Left lobe of liver (tissue), 2 donors: ENCODE data around the gene KIF26B. TPM values are rescaled to one million over a fixed set of nuclear protein-coding genes. Genes with fewer than 3 reads are reported as not detected.
"Not testable (repeated sequence)": the region's sequence is repeated elsewhere in the genome, so short reads cannot be mapped to it uniquely, and the experiment has no call there.

ENCODE experiments used
- ATAC-seq: fragments of 200-7000 bp; cut with Tn5 transposase; one replicate; pipeline ENCODE4 v1.9.1; 2020; ENCODE audit warnings: mild to moderate bottlenecking, moderate library complexity
- DNase-seq: peaks from one replicate; pipeline ENCODE4 v3.0.0-alpha.2; 2020; ENCODE audit warnings: low spot score
- total RNA-seq: library from RNA; stranded (reverse); gene quantifications from one replicate; pipeline ENCODE4 v1.2.1, GENCODE V29; 2021
- donor health status: DM: no; HTN: no; CAD: no; lungs with moderate emphysema.
- donor health status: DM: no; HTN: yes; CAD: no.

KIF26B gene
- 0.35 TPM for total RNA-seq

DNA sequence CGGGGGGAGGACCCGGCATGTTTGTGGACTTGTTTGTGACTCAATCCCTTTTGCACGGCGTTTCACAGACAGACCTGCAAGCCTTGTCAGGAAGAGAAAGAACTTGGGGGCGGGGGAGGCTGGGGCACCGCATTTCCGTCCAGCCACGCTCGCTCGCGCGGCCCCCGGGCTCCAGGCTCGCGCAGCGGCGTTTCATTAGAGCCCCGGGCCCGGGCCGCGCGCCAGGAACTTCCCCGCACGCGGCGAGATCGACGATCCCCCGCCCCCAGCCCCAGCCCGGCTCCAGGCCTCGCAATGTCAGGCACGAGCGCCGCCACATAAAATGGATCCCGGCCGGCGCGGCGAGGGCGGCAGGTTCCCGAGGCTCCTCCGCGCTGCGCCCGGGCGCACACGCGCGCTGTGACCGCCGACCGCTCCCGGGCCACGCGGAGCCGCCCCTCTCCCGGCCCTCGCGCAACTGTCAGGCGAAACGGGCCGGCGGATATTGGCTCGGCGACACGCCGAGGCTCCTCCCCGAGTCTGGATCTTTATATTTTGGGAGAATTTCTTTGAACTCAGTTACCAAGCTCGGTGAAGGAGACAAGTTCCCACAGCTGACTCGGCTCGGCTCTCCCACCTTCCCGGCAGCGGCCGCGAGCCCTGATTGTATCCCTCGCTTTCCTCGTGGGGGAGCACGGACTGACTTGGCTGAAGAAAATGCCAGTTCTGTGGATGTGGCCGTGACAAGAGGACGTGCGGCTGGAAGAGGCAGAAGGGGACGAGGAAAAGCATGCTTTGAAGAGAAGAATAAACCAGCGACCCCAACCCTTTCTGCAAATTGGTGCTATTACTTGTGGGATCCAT, at the start of gene KIF26B:
TSS of gene KIF26B (plus strand) at position 557 of the 843 bp plus-strand sequence. CDS start 440 bp downstream, outside the sequence.
- DNase-seq (no peak), ATAC-seq (peak; percentile 36)

DNA sequence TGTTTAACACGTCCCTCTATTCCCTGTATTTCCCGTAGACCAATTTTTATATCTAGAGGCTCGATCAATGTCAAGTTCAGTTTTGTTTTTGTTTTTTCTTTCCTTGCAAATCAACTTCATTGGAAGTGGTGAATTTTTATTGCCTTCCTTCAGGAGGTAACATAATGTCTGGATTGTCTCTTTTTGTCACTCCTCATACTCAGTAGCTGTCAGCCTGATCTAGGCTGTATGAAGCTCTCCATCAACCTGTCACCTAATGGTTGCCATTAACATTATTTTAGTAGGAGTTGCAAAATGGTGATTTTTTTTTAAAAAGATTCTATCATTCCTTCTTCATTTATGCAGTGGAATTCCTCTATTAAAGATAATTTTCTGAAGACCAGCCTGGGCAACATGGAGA, 49.7 kb upstream of the KIF26B start:
- ATAC-seq: no peak

DNA sequence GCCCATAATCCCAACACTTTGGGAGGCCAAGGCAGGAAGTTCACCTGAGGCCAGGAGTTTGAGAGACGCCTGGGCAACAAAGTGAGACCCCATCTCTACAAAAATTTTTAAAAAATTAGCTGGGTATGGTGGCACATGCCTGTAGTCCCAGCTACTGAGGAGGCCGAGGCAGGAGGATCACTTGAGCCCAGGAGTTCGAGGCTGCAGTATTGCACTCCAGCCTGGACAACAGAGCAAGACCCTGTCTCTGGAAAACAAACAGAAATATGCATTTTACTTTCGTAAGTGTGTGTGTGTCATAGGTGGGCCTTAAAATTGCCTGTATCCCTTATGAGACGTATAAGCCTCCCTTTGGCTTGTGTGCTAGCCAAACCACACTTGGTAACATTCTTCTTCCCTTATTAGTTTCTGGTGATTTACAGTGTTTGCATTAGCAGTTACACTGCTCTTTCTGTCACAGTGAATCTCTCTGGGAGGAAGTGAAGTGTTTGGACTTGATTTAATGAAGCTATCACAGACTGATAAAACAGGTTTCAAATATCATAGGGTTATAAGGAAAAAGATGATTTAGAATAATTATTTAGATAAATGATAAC, 48.9 kb upstream of the KIF26B start:
- DNase-seq (no peak), ATAC-seq (no peak)

More for the DNA sequence above, 49.7 kb upstream of the KIF26B start:
- DNase-seq: no peak

DNA sequence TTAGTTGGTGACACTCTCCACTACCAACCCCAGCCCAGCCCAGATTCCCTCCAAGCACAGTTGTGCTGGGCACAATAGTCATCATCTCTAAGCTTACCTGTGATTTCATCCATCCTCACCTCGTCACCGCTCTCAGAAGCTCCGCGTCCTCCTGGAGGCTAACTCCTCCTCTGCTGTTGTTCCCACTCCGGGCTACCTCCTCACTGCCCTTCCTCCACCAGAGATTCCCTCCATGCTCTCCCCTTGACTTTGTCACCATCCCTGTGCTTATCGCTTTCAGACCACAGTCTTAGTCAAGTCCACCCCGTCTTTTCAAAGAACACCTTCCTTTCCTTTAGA, 47.0 kb upstream of the KIF26B start:
- no peak for ATAC-seq
- DNase-seq: no peak

DNA sequence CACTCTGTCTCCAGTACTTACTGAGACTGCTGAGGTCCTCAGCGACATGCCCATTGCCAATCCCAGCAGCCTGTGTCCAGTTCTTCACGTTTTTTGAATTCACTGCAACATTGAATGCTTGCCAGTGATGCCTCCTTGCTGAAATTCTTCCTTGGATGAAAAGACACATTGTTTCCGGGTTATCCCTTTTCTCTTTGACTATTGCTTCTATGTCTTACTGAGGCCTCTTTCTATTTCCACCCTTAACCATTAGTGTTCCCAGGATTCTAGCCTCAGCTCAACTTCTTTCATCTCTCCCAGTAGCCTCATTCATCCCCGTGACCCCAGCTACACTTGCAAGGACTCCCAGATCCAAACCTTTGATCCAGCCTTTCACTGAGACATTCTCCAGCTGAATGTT, 46.5 kb upstream of the KIF26B start:
- no peak for DNase-seq
- no peak for ATAC-seq

DNA sequence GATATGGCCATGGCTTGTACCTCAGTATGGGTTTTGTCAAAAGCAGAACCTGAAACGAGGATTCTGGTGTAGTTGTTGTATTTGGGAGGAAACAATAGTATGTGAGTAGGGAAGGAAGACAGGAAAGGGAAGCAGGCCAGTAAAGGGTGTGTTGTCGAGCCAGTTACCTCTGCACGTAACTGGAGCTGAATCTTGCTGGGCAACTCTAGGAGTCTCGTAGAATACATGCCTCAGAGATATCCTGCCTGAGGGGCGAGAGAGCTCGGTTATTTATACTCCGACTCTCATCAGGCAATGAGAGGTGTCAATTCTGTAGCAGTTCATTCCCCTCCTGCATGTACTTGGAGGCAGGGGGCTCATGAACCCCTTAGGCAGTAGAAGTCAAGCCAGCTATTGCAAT, 45.9 kb upstream of the KIF26B start:
- ATAC-seq: no peak
- DNase-seq: no peak

DNA sequence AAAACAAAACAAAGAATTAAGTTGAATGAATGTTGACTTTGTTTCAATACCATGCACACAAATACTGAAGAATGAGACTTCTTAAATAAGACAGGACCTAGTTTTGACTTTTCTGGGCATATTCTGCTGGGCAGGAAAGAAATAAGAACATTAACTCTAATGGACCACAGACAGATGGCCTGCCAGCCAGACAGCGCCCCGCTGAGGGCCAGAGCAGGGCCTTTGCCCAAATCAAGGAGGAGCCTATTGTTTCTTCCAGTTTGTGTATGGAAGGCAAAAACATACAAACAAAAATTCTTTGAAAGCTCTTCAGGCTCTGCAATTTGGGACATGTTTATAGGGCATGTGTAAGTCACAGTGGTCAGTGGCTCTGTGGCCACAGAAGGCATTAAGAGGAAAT, 44.4 kb upstream of the KIF26B start:
- ATAC-seq (no peak), DNase-seq (no peak)

DNA sequence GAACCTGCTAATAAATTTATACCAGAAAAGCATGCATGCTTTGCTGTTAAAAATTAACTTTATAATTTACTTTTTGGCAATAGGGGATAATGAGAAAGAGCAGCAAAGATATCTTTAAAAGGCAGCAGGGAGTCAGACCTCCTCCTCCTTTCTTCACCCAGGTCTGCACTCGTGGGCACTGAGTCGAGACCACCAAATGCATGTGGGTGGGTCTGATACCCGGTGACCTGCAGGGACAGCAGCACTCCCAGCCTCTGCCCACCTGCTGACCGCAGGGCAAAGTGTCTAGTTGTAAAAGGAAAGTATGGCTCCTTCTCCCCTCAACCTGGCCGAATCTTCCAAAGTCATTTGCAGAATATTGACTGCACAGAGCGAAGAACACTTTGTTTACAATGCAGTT, 43.7 kb upstream of the KIF26B start:
- ATAC-seq (no peak), DNase-seq (no peak)

DNA sequence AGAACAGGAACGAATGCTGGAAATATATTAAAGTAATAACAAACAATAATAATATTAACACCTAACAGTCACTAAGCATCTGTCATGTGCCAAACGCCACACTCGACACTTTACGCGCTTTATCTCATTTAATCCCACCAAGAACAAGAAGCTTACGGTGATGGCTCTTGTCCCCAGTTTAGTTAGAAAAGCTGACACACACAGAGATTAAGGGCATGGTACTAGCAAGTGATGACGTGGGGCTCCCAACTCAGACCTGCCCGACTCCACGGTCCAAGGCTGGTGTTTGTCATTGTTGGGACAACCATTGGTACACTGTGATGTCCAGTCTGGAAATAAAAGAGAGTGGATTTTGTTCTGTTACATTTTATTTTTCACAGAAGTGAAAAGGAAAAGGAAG, 41.1 kb upstream of the KIF26B start:
- ATAC-seq (no peak), DNase-seq (no peak)

DNA sequence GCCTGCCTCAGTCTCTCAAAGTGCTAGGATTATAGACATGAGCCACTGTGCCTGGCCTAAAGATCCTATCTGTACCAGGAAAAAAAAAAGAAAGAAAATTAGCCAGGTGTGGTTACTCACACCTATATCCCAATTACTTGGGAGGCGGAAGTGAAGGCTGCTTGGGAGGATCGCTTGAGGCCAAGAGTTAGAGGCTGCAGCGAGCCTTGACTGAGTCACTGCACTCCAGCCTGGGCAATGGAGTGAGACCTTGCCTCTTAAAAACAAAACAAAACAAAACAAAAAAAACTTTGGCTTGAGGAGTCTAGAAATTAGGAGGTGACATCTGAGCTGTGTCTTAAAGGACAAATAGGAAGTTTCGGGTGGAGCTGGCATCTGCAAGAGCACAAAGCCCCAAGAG, 38.7 kb upstream of the KIF26B start:
- ATAC-seq (no peak), DNase-seq (no peak)

DNA sequence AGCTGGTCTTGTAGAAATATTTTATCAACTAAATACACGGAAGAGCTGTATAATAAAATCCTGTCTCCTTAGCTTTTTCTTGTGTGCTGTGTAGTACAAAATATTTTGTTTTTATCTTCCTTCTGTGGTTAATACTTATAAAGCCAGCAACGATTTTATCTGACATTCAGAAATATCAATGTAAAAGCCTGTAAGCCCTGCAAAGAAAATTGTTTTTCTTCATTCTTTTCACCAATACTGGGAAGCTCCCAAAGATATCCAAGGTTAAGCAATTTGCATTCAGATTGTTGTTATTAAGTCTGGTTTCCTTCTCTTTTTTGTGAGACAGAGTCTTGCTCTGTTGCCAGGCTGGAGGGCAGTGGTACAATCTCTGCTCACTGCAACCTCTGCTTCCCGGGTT, 38.0 kb upstream of the KIF26B start:
- no peak for DNase-seq

DNA sequence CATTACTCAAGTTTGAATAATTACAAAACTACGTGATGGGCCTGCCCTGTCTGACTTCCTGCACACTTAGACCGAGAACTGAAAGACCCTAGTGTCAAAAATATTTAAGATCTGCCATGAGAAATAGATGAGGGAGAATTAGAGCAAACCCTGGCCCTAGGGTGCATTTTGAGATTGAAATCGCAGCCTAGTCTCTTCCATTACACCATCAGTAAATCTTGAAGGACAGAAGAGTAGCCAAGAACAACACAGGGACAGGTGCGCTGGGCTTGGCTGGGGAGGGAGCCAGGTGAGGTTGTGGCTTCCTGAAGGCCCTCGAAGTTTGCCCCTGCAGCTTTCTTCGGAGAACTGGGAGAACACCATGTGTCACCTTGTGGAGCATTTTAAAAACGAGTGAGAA, 36.7 kb upstream of the KIF26B start:
- DNase-seq: no peak
- ATAC-seq: no peak

More for the DNA sequence above, 38.0 kb upstream of the KIF26B start:
- ATAC-seq: no peak

DNA sequence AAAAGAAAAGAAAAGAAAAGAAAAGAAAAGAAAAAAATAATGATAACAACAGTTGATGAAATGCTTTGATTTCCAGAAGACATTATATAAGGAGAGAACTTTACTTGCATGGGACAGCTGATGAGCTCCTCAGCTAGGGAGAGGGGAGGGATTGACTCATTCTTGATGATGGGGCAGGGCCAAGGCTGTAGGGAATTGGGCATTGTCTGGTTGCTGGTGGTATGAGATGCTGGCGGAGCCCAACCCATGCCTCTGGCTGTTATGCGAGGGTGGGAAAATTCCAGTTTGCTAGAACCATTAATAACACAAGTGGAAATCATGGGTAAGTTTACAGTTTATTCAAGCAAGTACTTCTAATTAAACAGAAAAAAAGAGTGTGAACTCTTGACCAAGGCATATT, 36.0 kb upstream of the KIF26B start:
- ATAC-seq (no peak), DNase-seq (no peak)

DNA sequence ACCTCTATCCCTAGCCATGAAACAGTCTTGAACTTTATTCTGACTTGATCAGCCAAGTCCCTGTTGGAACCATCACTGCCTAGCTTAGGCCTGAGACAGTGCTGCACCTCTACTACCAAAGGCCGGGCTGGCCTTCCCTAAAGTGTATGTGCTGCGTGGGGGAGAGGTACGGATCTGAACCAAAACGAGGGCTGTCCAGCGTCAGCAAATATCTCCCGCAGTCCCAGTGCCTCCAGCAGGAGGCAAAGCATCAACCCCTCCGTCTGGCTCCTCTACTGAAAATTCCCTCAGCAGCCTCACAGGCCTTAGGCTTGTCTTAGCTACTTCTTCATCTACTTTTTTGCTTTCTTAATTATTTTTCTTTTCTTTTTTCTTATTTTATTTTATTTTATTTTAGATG, 33.3 kb upstream of the KIF26B start:
- DNase-seq: no peak
- no peak for ATAC-seq

DNA sequence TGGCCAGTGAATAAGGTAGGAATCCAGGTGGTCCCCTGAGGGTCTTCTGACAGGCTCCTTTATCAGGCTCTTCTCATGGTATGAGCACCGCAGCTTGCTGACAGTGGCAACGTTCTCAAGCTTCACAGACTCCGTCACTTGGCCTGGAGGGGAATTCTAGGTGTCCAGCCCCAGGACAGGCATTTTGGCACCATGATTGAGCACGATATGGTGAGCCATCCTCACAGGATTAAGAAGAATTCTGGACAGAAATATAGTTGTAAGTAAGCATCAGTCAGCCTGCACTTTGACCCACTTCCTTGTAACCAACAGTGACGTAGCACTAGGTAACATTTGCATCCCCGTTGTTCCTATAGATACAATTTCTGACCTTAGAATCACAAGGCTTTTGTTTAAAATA, 30.5 kb upstream of the KIF26B start:
- ATAC-seq: no peak
- no peak for DNase-seq

DNA sequence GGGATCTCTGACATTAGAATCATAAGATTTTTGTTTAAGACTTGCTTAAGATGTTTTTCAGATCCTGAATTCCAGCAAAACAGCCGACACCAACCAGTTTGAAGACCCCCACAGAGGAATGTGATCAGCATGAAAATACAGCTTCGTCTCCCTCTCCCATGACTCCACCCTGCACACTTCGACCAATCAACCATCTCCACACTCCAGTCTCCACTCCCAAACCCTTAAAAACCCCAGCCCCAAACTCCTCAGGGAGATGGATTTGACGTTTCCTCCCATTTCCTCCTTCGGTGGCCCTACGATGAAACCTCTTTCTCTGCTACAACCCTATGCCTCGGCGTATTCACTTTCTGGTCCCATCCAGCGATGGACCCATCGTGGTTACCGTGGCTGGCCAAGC, 30.1 kb upstream of the KIF26B start:
- no peak for DNase-seq
- no peak for ATAC-seq

DNA sequence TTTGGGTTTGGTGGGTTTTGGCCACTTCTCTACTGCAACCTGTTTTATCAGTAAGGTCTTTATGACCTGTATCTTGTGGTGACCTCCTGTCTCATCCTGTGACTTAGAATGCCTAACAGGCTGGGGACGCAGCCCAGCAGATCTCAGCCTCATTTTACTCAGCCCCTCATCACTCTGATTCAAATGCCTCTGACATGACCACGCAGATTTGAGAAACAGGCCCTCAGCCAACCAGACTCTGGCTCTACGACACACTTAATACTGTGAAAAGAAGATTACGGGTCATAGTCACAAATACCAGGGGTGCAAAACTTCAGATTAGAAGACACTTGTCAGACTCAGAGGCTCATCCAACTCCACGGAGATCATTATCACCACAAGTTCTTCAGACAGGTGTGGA, 28.3 kb upstream of the KIF26B start:
- ATAC-seq (no peak), DNase-seq (no peak)

DNA sequence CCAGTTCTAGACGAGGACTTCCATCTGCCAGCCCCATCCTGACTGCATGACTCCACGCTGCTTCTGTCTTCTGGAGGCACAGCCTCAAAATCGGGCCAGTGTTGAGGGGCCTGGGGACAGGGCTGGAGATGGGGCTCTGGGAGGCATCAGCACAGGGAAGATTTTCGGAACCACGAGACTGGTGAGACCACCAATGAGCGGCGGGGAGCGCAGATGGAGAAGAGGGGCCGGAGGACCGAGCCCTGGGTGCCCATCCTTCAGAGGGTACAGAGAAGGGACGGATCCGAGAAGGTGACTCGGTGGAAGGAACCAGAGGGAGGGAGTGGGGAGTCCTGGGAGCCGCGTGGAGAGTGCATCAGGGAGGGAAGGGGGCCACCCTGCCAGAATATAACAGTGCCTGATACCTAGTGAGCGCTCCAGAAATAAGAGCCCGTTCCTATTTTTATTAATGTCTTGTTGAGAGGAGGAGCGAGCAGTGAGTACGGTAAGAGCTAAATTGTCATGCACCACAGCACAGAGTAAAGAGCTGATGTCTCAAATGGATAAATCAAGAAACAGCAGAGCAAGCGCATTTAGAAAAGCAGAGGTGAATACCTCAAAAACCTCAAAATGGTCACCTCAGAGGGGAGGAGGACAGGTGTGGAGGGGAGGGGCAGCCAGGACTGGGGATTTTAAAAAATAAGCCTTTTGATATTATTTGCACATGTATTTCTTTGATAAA, 26.2 kb upstream of the KIF26B start:
- no peak for ATAC-seq
- DNase-seq: no peak

DNA sequence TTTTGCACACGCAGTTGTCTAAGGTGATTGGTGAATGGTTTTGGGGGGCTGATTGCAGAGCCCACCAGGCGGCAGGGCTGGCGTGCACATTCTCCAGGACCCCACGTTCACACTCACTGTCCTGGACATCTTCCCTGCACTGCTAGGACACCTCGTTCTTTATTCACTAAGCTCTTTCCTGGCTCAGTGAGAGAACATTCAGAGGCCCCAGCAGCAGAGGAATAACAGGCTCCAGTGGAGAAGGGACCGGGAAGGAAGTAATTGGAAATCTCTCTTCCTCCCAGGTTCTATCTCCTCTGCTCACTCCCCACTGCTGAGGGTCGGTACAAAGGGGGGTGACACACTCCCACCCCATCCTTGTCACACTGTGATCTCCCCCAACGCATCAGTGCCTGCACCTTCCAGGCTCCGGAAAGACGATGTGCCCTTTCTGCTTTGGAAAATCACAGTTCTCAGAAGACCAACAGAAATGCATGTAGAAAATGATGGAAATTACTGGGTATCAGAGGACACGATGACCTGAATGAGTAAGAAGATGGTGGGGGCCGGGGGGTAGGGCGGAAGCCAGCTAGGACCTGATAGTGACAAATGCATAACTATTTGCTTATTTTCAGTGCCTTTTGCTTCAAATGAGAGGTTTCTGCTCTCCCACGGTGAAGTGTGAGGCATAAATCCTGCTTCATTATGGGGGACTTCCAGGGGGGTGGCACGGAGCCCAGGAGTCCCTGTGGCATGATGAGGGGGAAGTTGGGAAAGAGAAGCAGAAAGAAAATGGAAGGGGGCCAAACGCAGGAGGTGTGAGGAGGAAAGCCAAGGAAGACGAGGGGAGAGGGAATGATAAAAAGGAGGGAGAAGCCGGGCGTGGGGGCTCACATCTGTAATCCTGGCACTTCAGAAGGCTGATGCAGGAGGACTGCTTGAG, 25.2 kb upstream of the KIF26B start:
- DNase-seq: no peak
- ATAC-seq: no peak

DNA sequence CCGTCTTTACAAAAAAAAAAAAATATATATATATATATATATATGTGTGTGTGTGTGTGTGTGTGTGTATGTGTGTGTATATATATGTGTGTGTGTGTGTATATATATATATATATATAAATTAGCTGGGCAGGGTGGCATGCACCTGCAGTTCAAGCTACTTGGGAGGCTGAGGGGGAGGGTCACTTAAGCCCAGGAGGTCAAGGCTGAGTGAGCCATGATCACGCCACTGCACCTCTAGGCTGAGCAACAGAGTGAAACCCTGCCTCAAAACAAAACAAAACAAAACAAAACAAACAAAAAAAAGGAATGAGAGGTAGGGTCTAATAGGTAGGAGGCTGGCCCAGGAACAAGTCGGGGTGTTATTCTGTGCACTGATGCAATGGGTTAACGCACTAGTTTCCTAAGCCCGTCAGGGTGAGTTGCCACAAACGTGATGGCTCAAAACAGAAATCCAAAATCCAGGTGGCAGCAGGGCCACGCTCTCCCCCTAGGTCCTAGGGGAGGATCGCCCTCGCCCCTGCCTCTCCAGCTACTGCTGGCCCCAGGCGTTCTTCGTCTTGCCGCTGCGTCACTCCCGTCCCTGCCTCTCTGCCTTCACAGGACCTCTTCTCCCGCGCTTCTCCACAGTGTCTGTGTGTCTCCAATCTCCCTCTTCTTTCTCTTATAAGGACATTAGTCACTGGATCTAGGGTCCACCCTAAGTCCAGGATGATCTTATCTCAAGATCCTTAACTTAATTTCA, 24.3 kb upstream of the KIF26B start:
- not testable (repeated sequence) for DNase-seq
- peak; percentile 21 for ATAC-seq
